Trophoblast cell (in vitro differentiated cells and primary cell): ENCODE data around the gene SULT4A1. TPM values are rescaled to one million over a fixed set of nuclear protein-coding genes. Genes with fewer than 3 reads are reported as not detected.

Experiments used
- DNase-seq, 2 donors: peaks; one replicate each; pipeline ENCODE4 v3.0.0-alpha.2; 2016
- H2AFZ ChIP-seq: 2 replicates; pipeline ENCODE4 v1.6.1; 2013; ENCODE audit warnings: low read length, moderate library complexity, mild to moderate bottlenecking; ENCODE audit not compliant: insufficient read depth, poor library complexity
- H2AK5ac ChIP-seq: 2 replicates; pipeline ENCODE4 v1.6.1; 2013; ENCODE audit warnings: mild to moderate bottlenecking, low read length
- H2BK120ac ChIP-seq: 2 replicates; pipeline ENCODE4 v1.6.1; 2013; ENCODE audit warnings: low read length, mild to moderate bottlenecking, moderate library complexity; ENCODE audit not compliant: insufficient read depth, poor library complexity
- H2BK12ac ChIP-seq: 2 replicates; pipeline ENCODE4 v1.6.1; 2013; ENCODE audit warnings: mild to moderate bottlenecking, low read length, moderate library complexity
- H2BK5ac ChIP-seq: 2 replicates; pipeline ENCODE4 v1.6.1; 2013; ENCODE audit warnings: low read length, low read depth, moderate library complexity, mild to moderate bottlenecking; ENCODE audit not compliant: poor library complexity
- H3K14ac ChIP-seq: 2 replicates; pipeline ENCODE4 v1.6.1; 2013; ENCODE audit warnings: mild to moderate bottlenecking, low read length
- H3K18ac ChIP-seq: 2 replicates; pipeline ENCODE4 v1.6.1; 2013; ENCODE audit warnings: mild to moderate bottlenecking, low read length
- H3K23ac ChIP-seq: 2 replicates; pipeline ENCODE4 v1.6.1; 2013; ENCODE audit warnings: low read length
- H3K27ac ChIP-seq: 2 replicates; pipeline ENCODE4 v1.5.1; 2013; ENCODE audit warnings: low read depth, mild to moderate bottlenecking, inconsistent platforms, low read length, moderate library complexity
- H3K27me3 ChIP-seq: 2 replicates; pipeline ENCODE4 v1.6.1; 2013; ENCODE audit warnings: inconsistent platforms, mild to moderate bottlenecking, low read length, moderate library complexity; ENCODE audit not compliant: insufficient read depth
- H3K36me3 ChIP-seq, 2 experiments: 1 replicate in 1 of 2; 2 replicates in 1 of 2; pipeline ENCODE4 v1.6.1; 2013; ENCODE audit warnings: low read length in 2 of 2, mild to moderate bottlenecking in 2 of 2, moderate library complexity in 1 of 2; ENCODE audit not compliant: insufficient read depth in 2 of 2, control insufficient read depth in 1 of 2
- H3K4ac ChIP-seq: 2 replicates; pipeline ENCODE4 v1.6.1; 2013; ENCODE audit warnings: low read depth, mild to moderate bottlenecking, low read length, moderate library complexity
- H3K4me1 ChIP-seq, 2 experiments: 1 replicate in 1 of 2; 2 replicates in 1 of 2; pipeline ENCODE4 v1.6.1; 2013; ENCODE audit warnings: low read length in 2 of 2, mild to moderate bottlenecking in 2 of 2, moderate library complexity in 1 of 2; ENCODE audit not compliant: insufficient read depth in 2 of 2, control insufficient read depth in 1 of 2
- H3K4me2 ChIP-seq: 2 replicates; pipeline ENCODE4 v1.6.1; 2013; ENCODE audit warnings: inconsistent platforms, mild to moderate bottlenecking, low read length, moderate library complexity
- H3K4me3 ChIP-seq: 2 replicates; pipeline ENCODE4 v1.5.1; 2013; ENCODE audit warnings: mild to moderate bottlenecking, low read depth, low read length, inconsistent platforms
- H3K79me1 ChIP-seq: one replicate; pipeline ENCODE4 v1.6.1; 2013; ENCODE audit warnings: low read length
- H3K79me2 ChIP-seq: 2 replicates; pipeline ENCODE4 v1.6.1; 2013; ENCODE audit warnings: low read length, mild to moderate bottlenecking; ENCODE audit not compliant: control insufficient read depth, insufficient read depth, poor library complexity
- H3K9ac ChIP-seq: 2 replicates; pipeline ENCODE4 v1.6.1; 2013; ENCODE audit warnings: mild to moderate bottlenecking, low read length
- H3K9me3 ChIP-seq: 2 replicates; pipeline ENCODE4 v1.6.1; 2013; ENCODE audit warnings: low read depth, mild to moderate bottlenecking, control low read depth, inconsistent platforms, low read length; ENCODE audit not compliant: insufficient read depth
- H4K12ac ChIP-seq: 2 replicates; pipeline ENCODE4 v1.6.1; 2013; ENCODE audit warnings: low read depth, mild to moderate bottlenecking, low read length, moderate library complexity
- H4K8ac ChIP-seq: 2 replicates; pipeline ENCODE4 v1.6.1; 2013; ENCODE audit warnings: low read depth, mild to moderate bottlenecking, low read length, moderate library complexity
- H4K91ac ChIP-seq: one replicate; pipeline ENCODE4 v1.6.1; 2013; ENCODE audit warnings: low read depth, mild to moderate bottlenecking, low read length, moderate library complexity
- WGBS: extraction: QIAGEN DNeasy Blood & Tissue Kit; methylation state at CpG from one replicate; pipeline ENCODE4 v1.1.7; 2013; ENCODE audit warnings: missing lambda C conversion rate; ENCODE audit not compliant: insufficient read length, insufficient coverage; ENCODE audit errors: extremely low coverage; 5-methylcytosine and 5-hydroxymethylcytosine counted together
- polyA plus RNA-seq: library from polyadenylated mRNA; stranded (reverse); fragments of 200-250 nt; gene quantifications from 2 replicates; pipeline ENCODE4 v1.2.3, GENCODE V29; 2013

SULT4A1 gene
- polyA plus RNA-seq, result 0.25 and 0.46 TPM in 2 replicates

DNA sequence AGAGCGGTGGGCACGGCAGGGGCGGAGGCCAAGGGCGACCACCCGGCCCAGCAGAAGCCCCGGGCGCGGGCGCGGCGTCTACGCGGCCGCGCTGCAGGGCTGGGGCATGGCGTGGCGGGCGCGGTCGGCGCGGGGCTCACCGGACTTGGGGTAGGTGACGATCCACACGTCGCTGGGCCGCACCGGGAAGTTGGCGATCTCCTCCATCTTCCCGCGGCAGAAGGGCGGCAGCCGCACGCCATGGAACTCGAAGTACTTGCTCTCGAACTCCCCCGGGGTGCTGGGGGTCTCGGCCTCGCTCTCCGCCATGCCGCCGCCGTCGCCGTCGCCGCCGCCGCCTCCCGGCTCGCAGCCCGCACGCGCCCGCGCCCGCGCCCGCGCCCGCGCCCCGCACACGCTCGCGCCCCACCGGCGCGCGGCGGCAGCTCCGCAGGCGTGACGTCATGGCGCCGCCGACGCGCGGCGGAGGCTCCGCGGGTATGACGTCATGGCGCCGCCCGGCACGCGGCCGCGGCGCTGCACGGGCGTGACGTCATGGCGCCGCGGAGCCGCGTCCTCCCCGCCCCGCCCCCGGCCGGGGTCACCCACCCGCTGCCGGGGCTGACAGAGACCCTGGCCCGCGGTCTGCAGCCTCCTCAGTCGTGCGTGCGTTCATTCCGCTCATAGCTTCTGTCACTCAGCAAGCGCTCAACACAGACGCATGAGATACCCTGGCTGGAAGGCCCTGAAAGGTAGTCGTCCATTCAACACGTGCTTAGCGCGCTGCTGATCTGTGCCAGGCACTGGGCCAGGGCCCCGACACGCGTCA is at the start of gene SULT4A1:
Gene SULT4A1 (minus strand): TSS at position 440 of the 808 bp plus-strand sequence. CDS start 131 bp downstream, at position 309.
- Histone ChIP-seq H4K91ac (no peak within 1 kb of the TSS), H2BK5ac (no peak within 1 kb of the TSS), H2BK12ac (no peak within 1 kb of the TSS), H4K8ac (peak within 1 kb of the TSS; percentile 61), H3K14ac (no peak within 1 kb of the TSS), H3K9me3 (no peaks in the 10 kb centered on the region), H3K9ac (no peak within 1 kb of the TSS), H2BK120ac (no peak within 1 kb of the TSS), H3K23ac (no peak within 1 kb of the TSS), H3K79me2 (no peaks in the 10 kb centered on the region), H3K4me3 (peak within 1 kb of the TSS; percentile 68), H3K27me3 (peaks cover 16% of the 10 kb centered on the region), H3K27ac (no peak within 1 kb of the TSS), H3K4me2 (peak within 1 kb of the TSS; percentile 87), H3K36me3 (no peaks in the 10 kb centered on the region), H3K79me1 (no peaks in the 10 kb centered on the region), H2AK5ac (no peak within 1 kb of the TSS), H2AFZ (peak within 1 kb of the TSS; percentile 74), H3K18ac (no peak within 1 kb of the TSS), H3K4ac (no peak within 1 kb of the TSS), H3K4me1 (peaks cover 0 to 2% of the 10 kb centered on the region in 2 experiments), H4K12ac (no peak within 1 kb of the TSS)
- no peak for DNase-seq
- WGBS, result no CpG with 5 or more reads among the region's 121 CpGs

DNA sequence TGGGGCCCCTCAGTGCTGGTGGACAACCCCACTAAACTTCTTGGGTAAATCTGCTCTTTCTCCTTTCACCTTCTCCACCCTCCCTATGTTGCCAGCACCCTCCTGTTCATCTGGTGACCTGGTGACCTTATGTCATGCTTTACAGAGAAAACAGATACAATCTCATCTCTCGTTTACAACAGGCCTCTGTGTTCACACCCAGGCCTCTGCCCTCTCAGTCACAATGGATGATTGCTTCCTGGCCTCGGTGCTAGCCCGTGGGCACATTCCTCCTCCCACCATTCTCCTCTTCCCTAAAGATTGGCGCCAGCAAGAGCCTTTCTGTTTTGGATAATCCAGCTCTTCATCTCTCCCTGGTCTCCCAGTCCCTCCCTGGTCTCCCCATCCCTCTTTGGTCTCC is 49.0 kb upstream of the SULT4A1 start:
- DNase-seq, result no peak
- no peaks in the 10 kb centered on the region for H3K27me3 ChIP-seq
- no peak overlapping the region for H3K27ac ChIP-seq
- no peak overlapping the region for H4K8ac ChIP-seq
- no peak overlapping the region for H2AFZ ChIP-seq
- H2BK12ac ChIP-seq, result no peak overlapping the region
- H3K23ac ChIP-seq, result no peak overlapping the region
- H3K4me2 ChIP-seq, result no peak overlapping the region
- H3K9ac ChIP-seq, result no peak overlapping the region
- H3K79me2 ChIP-seq, result no peaks in the 10 kb centered on the region
- no peak overlapping the region for H3K18ac ChIP-seq
- H3K4me1 ChIP-seq, result peaks cover 7 to 10% of the 10 kb centered on the region in 2 experiments
- no peak overlapping the region for H3K4ac ChIP-seq
- no peak overlapping the region for H4K91ac ChIP-seq
- no peak overlapping the region for H4K12ac ChIP-seq
- no CpG with 5 or more reads among the region's 4 CpGs for WGBS
- no peak overlapping the region for H2BK5ac ChIP-seq
- H2BK120ac ChIP-seq, result no peak overlapping the region
- no peaks in the 10 kb centered on the region for H3K79me1 ChIP-seq
- no peak overlapping the region for H2AK5ac ChIP-seq
- H3K14ac ChIP-seq, result no peak overlapping the region
- H3K4me3 ChIP-seq, result no peak overlapping the region
- H3K36me3 ChIP-seq, result no peaks in the 10 kb centered on the region
- H3K9me3 ChIP-seq, result peaks cover 3% of the 10 kb centered on the region

- WGBS, result no CpG with 5 or more reads among the region's 6 CpGs
- no peak overlapping the region for H3K18ac ChIP-seq
Observed at GRCh38 chr22:43910178-43910695, 47.9 kb upstream of the SULT4A1 start.

DNA sequence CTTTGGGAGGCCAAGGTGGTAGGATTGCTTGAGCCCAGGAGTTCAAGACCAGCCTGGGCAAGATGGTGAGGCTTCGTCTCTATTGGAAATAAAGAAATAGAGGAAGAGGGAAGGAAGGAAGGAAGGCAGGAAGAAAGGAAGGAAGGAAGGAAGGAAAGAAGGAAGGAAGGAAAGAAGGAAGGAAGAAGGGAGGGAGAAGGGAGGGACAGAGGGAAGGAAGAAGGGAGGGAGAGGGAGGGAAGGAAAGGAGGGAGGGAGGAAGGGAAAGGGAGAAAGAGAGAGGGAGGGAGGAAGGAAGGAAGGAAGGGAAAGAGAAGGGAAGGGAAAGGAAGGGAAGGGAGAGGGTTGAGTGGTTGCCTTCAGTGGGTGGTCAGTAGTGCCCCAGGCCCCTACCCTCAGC is 47.4 kb upstream of the SULT4A1 start:
- Histone ChIP-seq H4K91ac (no peak overlapping the region), H3K4me2 (no peak overlapping the region), H3K36me3 (no peaks in the 10 kb centered on the region), H3K14ac (no peak overlapping the region), H3K18ac (no peak overlapping the region), H3K27me3 (no peaks in the 10 kb centered on the region), H3K9me3 (peaks cover 3% of the 10 kb centered on the region), H3K27ac (no peak overlapping the region), H3K4me3 (no peak overlapping the region), H3K23ac (no peak overlapping the region), H3K79me2 (no peaks in the 10 kb centered on the region), H2BK5ac (no peak overlapping the region), H3K9ac (no peak overlapping the region), H3K79me1 (no peaks in the 10 kb centered on the region), H2AK5ac (no peak overlapping the region), H2BK120ac (no peak overlapping the region), H2BK12ac (no peak overlapping the region), H4K8ac (no peak overlapping the region), H3K4me1 (peaks cover 7 to 10% of the 10 kb centered on the region in 2 experiments), H2AFZ (no peak overlapping the region), H4K12ac (no peak overlapping the region), H3K4ac (no peak overlapping the region)
- no CpG with 5 or more reads among the region's 1 CpG for WGBS
- no peak for DNase-seq

More at GRCh38 chr22:43910178-43910695, 47.9 kb upstream of the SULT4A1 start:
- Histone ChIP-seq H3K27me3 (no peaks in the 10 kb centered on the region), H3K27ac (no peak overlapping the region), H4K8ac (no peak overlapping the region), H3K4ac (no peak overlapping the region), H3K9me3 (peaks cover 3% of the 10 kb centered on the region), H3K23ac (no peak overlapping the region), H3K79me2 (no peaks in the 10 kb centered on the region), H2AK5ac (no peak overlapping the region), H3K4me1 (peaks cover 7 to 10% of the 10 kb centered on the region in 2 experiments), H2AFZ (no peak overlapping the region), H4K12ac (no peak overlapping the region), H3K36me3 (no peaks in the 10 kb centered on the region), H2BK12ac (no peak overlapping the region), H4K91ac (no peak overlapping the region), H3K79me1 (no peaks in the 10 kb centered on the region), H3K9ac (no peak overlapping the region), H3K14ac (no peak overlapping the region), H3K4me2 (no peak overlapping the region), H2BK5ac (no peak overlapping the region), H3K4me3 (no peak overlapping the region), H2BK120ac (no peak overlapping the region)
- DNase-seq, result no peak
